GM18867 (cell line): Measurements from ENCODE around the gene MCF2L2.
"Not testable (repeated sequence)": the region's sequence is repeated elsewhere in the genome, so short reads cannot be mapped to it uniquely, and the experiment has no call there.

Experiments
- ATAC-seq: cut with Tn5 transposase; IDR thresholded peaks from one replicate; pipeline ENCODE4 v1.9.1; 2021; ENCODE audit warnings: mild to moderate bottlenecking, moderate library complexity; ENCODE audit not compliant: unreplicated experiment

Gene MCF2L2

GRCh38 chr3:183182073-183182472, 246.3 kb downstream of the MCF2L2 start:
- ATAC-seq = no peak

GRCh38 chr3:183181606-183182005, 246.8 kb downstream of the MCF2L2 start:
- ATAC-seq = no peak

GRCh38 chr3:183180784-183181295, 247.6 kb downstream of the MCF2L2 start:
- no peak for ATAC-seq

GRCh38 chr3:183180110-183180783, 248.2 kb downstream of the MCF2L2 start:
- no peak for ATAC-seq

GRCh38 chr3:183179550-183179908, 248.9 kb downstream of the MCF2L2 start:
- not testable (repeated sequence) for ATAC-seq

GRCh38 chr3:183178833-183179549, 249.4 kb downstream of the MCF2L2 start:
- ATAC-seq = no peak

GRCh38 chr3:183178512-183178832, 249.9 kb downstream of the MCF2L2 start:
- ATAC-seq = no peak

GRCh38 chr3:183172051-183172639, 256.3 kb downstream of the MCF2L2 start:
- ATAC-seq = no peak

GRCh38 chr3:183167975-183168374, 260.4 kb downstream of the MCF2L2 start:
- ATAC-seq = not testable (repeated sequence)

GRCh38 chr3:183163563-183163962, 264.9 kb downstream of the MCF2L2 start:
- no peak for ATAC-seq

- ATAC-seq = peak; percentile 76
These were observed 266.7 kb downstream of the MCF2L2 start for GRCh38 chr3:183161552-183162336.

GRCh38 chr3:183160616-183161015, 267.8 kb downstream of the MCF2L2 start:
- ATAC-seq = no peak

- ATAC-seq = no peak
These were observed 269.1 kb downstream of the MCF2L2 start for GRCh38 chr3:183159333-183159732.

GRCh38 chr3:183158551-183159006, 269.8 kb downstream of the MCF2L2 start:
- peak; percentile 71 for ATAC-seq

GRCh38 chr3:183158113-183158512, 270.3 kb downstream of the MCF2L2 start:
- peak; percentile 25 for ATAC-seq

- no peak for ATAC-seq
These were observed 272.2 kb downstream of the MCF2L2 start for GRCh38 chr3:183156266-183156665.

GRCh38 chr3:183155499-183155898, 272.9 kb downstream of the MCF2L2 start:
- no peak for ATAC-seq

GRCh38 chr3:183153210-183153950, 275.0 kb downstream of the MCF2L2 start:
- ATAC-seq = no peak

- ATAC-seq = no peak
These were observed 276.5 kb downstream of the MCF2L2 start for GRCh38 chr3:183151821-183152351.

- no peak for ATAC-seq
These were observed 277.3 kb downstream of the MCF2L2 start for GRCh38 chr3:183151086-183151485.
